GM12891 (cell line): Measurements from ENCODE around the gene PRM2.

ENCODE experiments used
- DNase-seq: peaks from one replicate; pipeline ENCODE4 v3.0.0; 2011; ENCODE audit warnings: low spot score; ENCODE audit not compliant: insufficient read length
- FAIRE-seq: peaks from 2 replicates; lab custom pipeline; 2011; peaks lifted over from hg19 to GRCh38; lab: Jason Lieb, UNC
- PAX5 ChIP-seq: IDR thresholded peaks from 2 replicates; pipeline ENCODE4 v1.6.1; 2011; ENCODE audit warnings: low read length, moderate library complexity, mild to moderate bottlenecking; ENCODE audit not compliant: insufficient read depth, severe bottlenecking
- POLR2A ChIP-seq: IDR thresholded peaks from 2 replicates; pipeline ENCODE4 v1.6.1; 2011; ENCODE audit warnings: low read depth, low read length, control low read depth
- POLR2AphosphoS5 ChIP-seq: IDR thresholded peaks from 2 replicates; pipeline ENCODE4 v1.6.1; 2011; ENCODE audit warnings: low read depth, low read length, control low read depth
- POU2F2 ChIP-seq: IDR thresholded peaks from 2 replicates; pipeline ENCODE4 v1.6.1; 2011; ENCODE audit warnings: low read depth, mild to moderate bottlenecking, control low read depth, low read length, moderate library complexity
- SPI1 ChIP-seq: IDR thresholded peaks from 2 replicates; pipeline ENCODE4 v1.6.1; 2011; ENCODE audit warnings: low read depth, low read length, control low read depth
- TAF1 ChIP-seq: IDR thresholded peaks from 2 replicates; pipeline ENCODE4 v1.6.1; 2011; ENCODE audit warnings: low read depth, low read length, control low read depth

Gene PRM2

GRCh38 chr16:11248133-11248532 lies 28.1 kb downstream of the PRM2 start:
- no peak for FAIRE-seq
- DNase-seq = no peak
- TF ChIP-seq PAX5 = no peak
- no peak for TF ChIP-seq POU2F2
- TF ChIP-seq POLR2A = no peak
- no peak for TF ChIP-seq POLR2AphosphoS5
- TF ChIP-seq TAF1 = no peak
- TF ChIP-seq SPI1 = no peak

DNA sequence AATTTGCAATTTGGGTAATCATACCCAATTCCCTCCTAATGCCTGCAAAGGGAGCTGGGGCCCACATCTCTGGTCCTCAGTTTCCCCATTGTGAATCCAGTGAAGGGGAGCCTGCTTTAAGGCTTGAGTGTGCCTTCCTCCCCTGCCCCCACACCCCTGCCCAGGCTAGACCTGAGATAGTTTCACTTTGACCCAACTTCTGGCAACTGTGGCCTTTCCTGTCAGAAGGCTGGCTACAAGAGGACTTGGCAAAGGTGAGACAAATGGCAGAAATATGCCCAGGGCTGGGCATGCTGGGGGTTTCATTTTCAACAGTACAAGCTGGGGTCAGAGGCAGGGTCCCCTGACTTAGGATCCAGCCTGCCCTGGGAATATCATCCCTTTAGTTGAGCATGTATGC lies 30.3 kb downstream of the PRM2 start:
- TF ChIP-seq TAF1 = no peak
- no peak for TF ChIP-seq PAX5
- no peak for TF ChIP-seq POLR2A
- TF ChIP-seq POLR2AphosphoS5 = no peak
- DNase-seq = no peak
- no peak for FAIRE-seq

GRCh38 chr16:11245222-11245737 lies 31.0 kb downstream of the PRM2 start:
- TF ChIP-seq PAX5 (no peak), SPI1 (no peak), POLR2AphosphoS5 (no peak), TAF1 (no peak), POU2F2 (no peak), POLR2A (no peak)
- FAIRE-seq = no peak

DNA sequence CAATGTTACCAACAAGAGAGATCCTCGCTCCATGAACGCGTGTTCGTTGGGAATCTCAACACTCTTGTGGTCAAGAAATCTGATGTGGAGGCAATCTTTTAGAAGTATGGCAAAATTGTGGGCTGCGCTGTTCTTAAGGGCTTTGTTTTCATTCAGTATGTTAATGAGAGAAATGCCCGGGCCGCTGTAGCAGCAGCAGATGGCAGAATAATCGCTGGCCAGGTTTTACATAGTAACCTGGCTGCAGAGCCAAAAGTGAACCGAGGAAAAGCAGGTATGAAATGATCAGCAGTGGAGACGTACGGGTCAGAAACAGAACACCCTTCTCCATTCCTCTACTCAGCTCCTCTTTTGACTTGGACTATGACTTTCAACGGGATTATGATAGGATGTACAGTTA lies 33.6 kb downstream of the PRM2 start:
- DNase-seq (no peak), FAIRE-seq (no peak)
- TF ChIP-seq POLR2AphosphoS5 (no peak), POLR2A (no peak), SPI1 (no peak), POU2F2 (no peak), PAX5 (no peak), TAF1 (no peak)

More at GRCh38 chr16:11245222-11245737, 31.0 kb downstream of the PRM2 start:
- no peak for DNase-seq

- no peak for TF ChIP-seq TAF1
- no peak for TF ChIP-seq POLR2AphosphoS5
- TF ChIP-seq POLR2A = no peak
- no peak for TF ChIP-seq POU2F2
- no peak for TF ChIP-seq PAX5
- TF ChIP-seq SPI1 = no peak
- DNase-seq (no peak), FAIRE-seq (no peak)
Measured at GRCh38 chr16:11241480-11242204, 34.6 kb downstream of the PRM2 start.

- FAIRE-seq (no peak), DNase-seq (no peak)
- TF ChIP-seq POU2F2 (no peak), SPI1 (no peak), PAX5 (no peak), POLR2A (no peak), POLR2AphosphoS5 (no peak), TAF1 (no peak)
Measured at GRCh38 chr16:11240636-11241473, 35.4 kb downstream of the PRM2 start.

DNA sequence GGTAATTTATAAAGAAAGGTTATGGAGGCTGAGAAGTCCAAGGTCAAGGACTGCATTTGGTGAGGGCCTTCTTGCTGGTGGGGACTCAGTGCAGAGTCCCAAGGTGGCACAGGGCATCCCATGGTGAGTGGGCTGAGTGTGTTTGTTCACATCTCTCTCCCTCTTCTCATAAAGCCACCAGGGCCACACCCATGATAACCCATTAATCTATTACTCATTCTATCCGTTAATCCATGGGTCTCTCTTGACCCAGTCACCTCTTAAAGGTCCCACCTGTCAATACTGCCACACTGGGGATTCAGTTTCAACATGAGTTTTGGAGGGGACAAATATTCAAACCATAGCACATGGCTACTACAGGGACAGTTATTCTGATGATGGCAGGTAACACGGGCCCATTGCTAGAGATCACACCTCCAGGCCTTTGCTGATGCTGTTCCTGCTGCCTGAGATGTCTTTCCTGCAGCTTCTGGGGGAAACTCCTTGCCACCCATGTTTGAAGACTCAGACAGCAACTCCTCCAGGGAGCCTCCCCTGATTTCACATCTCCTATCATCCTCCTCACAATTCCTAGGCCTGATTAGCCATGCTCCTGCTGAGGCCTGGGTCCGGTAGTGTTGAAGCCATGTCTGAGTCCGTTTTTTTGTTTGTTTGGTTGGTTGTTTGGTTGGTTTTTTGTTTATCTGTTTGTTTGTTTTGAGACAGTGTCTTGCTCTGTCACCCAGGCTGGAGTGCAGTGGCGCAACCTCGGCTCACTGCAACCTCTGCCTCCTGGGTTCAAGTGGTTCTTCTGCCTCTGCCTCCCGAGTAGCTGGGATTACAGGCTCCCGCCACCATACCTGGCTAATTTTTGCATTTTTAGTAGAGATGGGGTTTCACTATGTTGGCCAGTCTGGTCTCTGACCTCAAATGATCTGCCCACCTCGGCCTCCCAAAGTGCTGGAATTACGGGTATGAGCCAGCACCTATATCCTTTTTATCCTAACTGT lies 36.3 kb downstream of the PRM2 start:
- FAIRE-seq (no peak), DNase-seq (no peak)
- no peak for TF ChIP-seq PAX5
- no peak for TF ChIP-seq TAF1
- TF ChIP-seq POLR2AphosphoS5 = no peak
- TF ChIP-seq SPI1 = no peak
- no peak for TF ChIP-seq POLR2A
- no peak for TF ChIP-seq POU2F2

GRCh38 chr16:11238272-11239202 lies 37.7 kb downstream of the PRM2 start:
- DNase-seq = no peak
- TF ChIP-seq SPI1 = no peak
- no peak for TF ChIP-seq TAF1
- no peak for TF ChIP-seq PAX5
- TF ChIP-seq POLR2A = no peak
- no peak for TF ChIP-seq POU2F2
- no peak for TF ChIP-seq POLR2AphosphoS5
- FAIRE-seq = no peak
